HepG2 (cell line): ENCODE data around the gene RFFL. TPM values are rescaled to one million over a fixed set of nuclear protein-coding genes. Genes with fewer than 3 reads are reported as not detected.
A peak's percentile ranks its signal among the peaks of the same experiment; 100 is the strongest.

ENCODE experiments used
- FOXK1 ChIP-seq: sonication (generic); formaldehyde crosslinking; IDR thresholded peaks from 2 replicates; pipeline ENCODE4 v1.4.0; 2020; ENCODE audit warnings: low read depth, missing genetic modification reagents, borderline replicate concordance
- HCFC1 ChIP-seq: fragments of 150-350 bp; IDR thresholded peaks from 2 replicates; pipeline ENCODE4 v1.6.1; 2014; ENCODE audit warnings: low read depth, low read length
- MAFF ChIP-seq: IDR thresholded peaks from 2 replicates; pipeline ENCODE4 v1.6.1; 2011; ENCODE audit warnings: low read depth, low read length, improper control_type of control experiment
- TAF1 ChIP-seq: sonication (generic); formaldehyde crosslinking; IDR thresholded peaks from 2 replicates; pipeline ENCODE4 v1.4.0; 2020; ENCODE audit warnings: missing genetic modification reagents
- TBP ChIP-seq: sonication (generic); formaldehyde crosslinking; IDR thresholded peaks from 2 replicates; pipeline ENCODE4 v1.5.0; 2020; ENCODE audit warnings: missing genetic modification reagents
- ZNF230 ChIP-seq: sonication (generic); formaldehyde crosslinking; IDR thresholded peaks from 2 replicates; pipeline ENCODE4 v1.4.0; 2020; ENCODE audit warnings: mild to moderate bottlenecking, missing genetic modification reagents
- ZNF484 ChIP-seq: sonication (generic); formaldehyde crosslinking; IDR thresholded peaks from 2 replicates; pipeline ENCODE4 v1.5.1; 2020; ENCODE audit warnings: mild to moderate bottlenecking, low read depth, missing genetic modification reagents, borderline replicate concordance
- ZNF510 ChIP-seq: sonication (generic); formaldehyde crosslinking; IDR thresholded peaks from 2 replicates; pipeline ENCODE4 v1.4.0; 2020; ENCODE audit warnings: low read depth, mild to moderate bottlenecking, missing genetic modification reagents
- ZNF672 ChIP-seq: sonication (generic); formaldehyde crosslinking; IDR thresholded peaks from 2 replicates; pipeline ENCODE4 v1.8.1; 2022; ENCODE audit warnings: missing genetic modification reagents
- polyA plus RNA-seq, 8 experiments: library from polyadenylated mRNA; depleted of rRNA in 3 of 8; stranded (reverse) in 7 of 8; unstranded in 1 of 8; fragments of >200 nt; fragmentation: Illumina TruSeq in 4 of 8; extraction: Trizol in 4 of 8; gene quantifications; 2 replicates each; pipeline versions ENCODE4 v1.2.1 to v1.2.3, GENCODE V29; 2011 to 2016; ENCODE audit warnings: low read depth in 4 of 8, missing spikeins in 1 of 8, mixed read lengths in 1 of 8; ENCODE audit not compliant: insufficient read depth in 1 of 8
- total RNA-seq, 5 experiments: library from RNA; depleted of rRNA; stranded (reverse); fragments of >200 nt; fragmentation: Illumina TruSeq; extraction: Trizol; gene quantifications; 2 replicates each; pipeline ENCODE4 v1.2.3, GENCODE V29; 2016; ENCODE audit warnings: low read depth in 1 of 5
- TF ChIP-seq, protein P1 (sequence below): IDR thresholded peaks from 2 replicates; pipeline ENCODE4 v1.6.1; 2016; ENCODE audit warnings: mild to moderate bottlenecking, missing biosample characterization, missing genetic modification reagents
- TF ChIP-seq, protein P2 (sequence below): IDR thresholded peaks from 2 replicates; pipeline ENCODE4 v1.6.1; 2016; ENCODE audit warnings: missing genetic modification reagents, missing compliant biosample characterization
- TF ChIP-seq, protein P3 (sequence below): sonication (generic); formaldehyde crosslinking; IDR thresholded peaks from 2 replicates; pipeline ENCODE4 v1.4.0; 2020; ENCODE audit warnings: missing genetic modification reagents
- TF ChIP-seq, protein P4 (sequence below): sonication (generic); formaldehyde crosslinking; IDR thresholded peaks from 2 replicates; pipeline ENCODE4 v1.4.0; 2020; ENCODE audit warnings: mild to moderate bottlenecking, low read depth, missing genetic modification reagents
- TF ChIP-seq, protein P5 (sequence below): sonication (generic); formaldehyde crosslinking; IDR thresholded peaks from 2 replicates; pipeline ENCODE4 v1.4.0; 2020; ENCODE audit warnings: missing genetic modification reagents, borderline replicate concordance
- TF ChIP-seq, protein P6 (sequence below): sonication (generic); formaldehyde crosslinking; IDR thresholded peaks from 2 replicates; pipeline ENCODE4 v1.4.0; 2020; ENCODE audit warnings: missing genetic modification reagents
- TF ChIP-seq, protein P7 (sequence below): sonication (generic); formaldehyde crosslinking; IDR thresholded peaks from 2 replicates; pipeline ENCODE4 v1.8.0; 2022; ENCODE audit warnings: missing genetic modification reagents, mild to moderate bottlenecking, inconsistent platforms, borderline replicate concordance
- TF ChIP-seq, protein P8 (sequence below): sonication (generic); formaldehyde crosslinking; IDR thresholded peaks from 2 replicates; pipeline ENCODE4 v1.5.1; 2020; ENCODE audit warnings: mild to moderate bottlenecking, moderate library complexity, missing genetic modification reagents

RFFL gene
- total and polyA plus RNA-seq, 2 of the 13 experiments (the other 11 are each of a cell fraction or from before 2014, with no cell fraction given), result 24.3 to 48.6 TPM

DNA sequence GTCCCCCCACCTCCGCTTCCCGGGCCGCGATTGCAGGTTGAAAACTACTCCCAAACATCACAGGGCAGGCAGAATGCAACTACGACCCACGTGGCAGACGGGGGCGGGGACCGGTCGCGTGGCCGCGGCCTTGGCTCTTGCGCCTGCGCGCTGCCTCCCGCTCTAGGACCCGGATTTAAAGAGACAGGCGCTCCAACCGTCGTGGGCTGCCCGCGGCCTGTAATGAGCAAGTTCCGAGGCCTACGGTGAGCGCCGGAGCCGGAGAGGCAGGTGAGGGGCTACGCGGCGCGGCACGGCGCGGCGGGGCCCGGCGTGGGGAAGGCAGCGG is 83.2 kb downstream of the RFFL start, which contains the start of gene LIG3 (continued):
- TF ChIP-seq, protein P1, sequence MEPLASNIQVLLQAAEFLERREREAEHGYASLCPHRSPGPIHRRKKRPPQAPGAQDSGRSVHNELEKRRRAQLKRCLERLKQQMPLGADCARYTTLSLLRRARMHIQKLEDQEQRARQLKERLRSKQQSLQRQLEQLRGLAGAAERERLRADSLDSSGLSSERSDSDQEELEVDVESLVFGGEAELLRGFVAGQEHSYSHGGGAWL, result peak; percentile 93
- TF ChIP-seq ZNF230 (CRISPR knock-in tag), result no peak
- no peak for TF ChIP-seq MAFF
- no peak for TF ChIP-seq ZNF510 (CRISPR knock-in tag)
- TF ChIP-seq, protein P2, sequence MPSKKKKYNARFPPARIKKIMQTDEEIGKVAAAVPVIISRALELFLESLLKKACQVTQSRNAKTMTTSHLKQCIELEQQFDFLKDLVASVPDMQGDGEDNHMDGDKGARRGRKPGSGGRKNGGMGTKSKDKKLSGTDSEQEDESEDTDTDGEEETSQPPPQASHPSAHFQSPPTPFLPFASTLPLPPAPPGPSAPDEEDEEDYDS, result peak; percentile 72; the same call in 1 of the 2 replicates
- TF ChIP-seq, protein P3, sequence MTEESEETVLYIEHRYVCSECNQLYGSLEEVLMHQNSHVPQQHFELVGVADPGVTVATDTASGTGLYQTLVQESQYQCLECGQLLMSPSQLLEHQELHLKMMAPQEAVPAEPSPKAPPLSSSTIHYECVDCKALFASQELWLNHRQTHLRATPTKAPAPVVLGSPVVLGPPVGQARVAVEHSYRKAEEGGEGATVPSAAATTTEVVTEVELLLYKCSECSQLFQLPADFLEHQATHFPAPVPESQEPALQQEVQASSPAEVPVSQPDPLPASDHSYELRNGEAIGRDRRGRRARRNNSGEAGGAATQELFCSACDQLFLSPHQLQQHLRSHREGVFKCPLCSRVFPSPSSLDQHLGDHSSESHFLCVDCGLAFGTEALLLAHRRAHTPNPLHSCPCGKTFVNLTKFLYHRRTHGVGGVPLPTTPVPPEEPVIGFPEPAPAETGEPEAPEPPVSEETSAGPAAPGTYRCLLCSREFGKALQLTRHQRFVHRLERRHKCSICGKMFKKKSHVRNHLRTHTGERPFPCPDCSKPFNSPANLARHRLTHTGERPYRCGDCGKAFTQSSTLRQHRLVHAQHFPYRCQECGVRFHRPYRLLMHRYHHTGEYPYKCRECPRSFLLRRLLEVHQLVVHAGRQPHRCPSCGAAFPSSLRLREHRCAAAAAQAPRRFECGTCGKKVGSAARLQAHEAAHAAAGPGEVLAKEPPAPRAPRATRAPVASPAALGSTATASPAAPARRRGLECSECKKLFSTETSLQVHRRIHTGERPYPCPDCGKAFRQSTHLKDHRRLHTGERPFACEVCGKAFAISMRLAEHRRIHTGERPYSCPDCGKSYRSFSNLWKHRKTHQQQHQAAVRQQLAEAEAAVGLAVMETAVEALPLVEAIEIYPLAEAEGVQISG (CRISPR knock-in tag), result peak; percentile 72
- TF ChIP-seq, protein P4, sequence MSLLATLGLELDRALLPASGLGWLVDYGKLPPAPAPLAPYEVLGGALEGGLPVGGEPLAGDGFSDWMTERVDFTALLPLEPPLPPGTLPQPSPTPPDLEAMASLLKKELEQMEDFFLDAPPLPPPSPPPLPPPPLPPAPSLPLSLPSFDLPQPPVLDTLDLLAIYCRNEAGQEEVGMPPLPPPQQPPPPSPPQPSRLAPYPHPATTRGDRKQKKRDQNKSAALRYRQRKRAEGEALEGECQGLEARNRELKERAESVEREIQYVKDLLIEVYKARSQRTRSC, result no peak
- no peak for TF ChIP-seq TBP
- peak; percentile 72 for TF ChIP-seq TAF1 (CRISPR knock-in tag)
- TF ChIP-seq, protein P5, sequence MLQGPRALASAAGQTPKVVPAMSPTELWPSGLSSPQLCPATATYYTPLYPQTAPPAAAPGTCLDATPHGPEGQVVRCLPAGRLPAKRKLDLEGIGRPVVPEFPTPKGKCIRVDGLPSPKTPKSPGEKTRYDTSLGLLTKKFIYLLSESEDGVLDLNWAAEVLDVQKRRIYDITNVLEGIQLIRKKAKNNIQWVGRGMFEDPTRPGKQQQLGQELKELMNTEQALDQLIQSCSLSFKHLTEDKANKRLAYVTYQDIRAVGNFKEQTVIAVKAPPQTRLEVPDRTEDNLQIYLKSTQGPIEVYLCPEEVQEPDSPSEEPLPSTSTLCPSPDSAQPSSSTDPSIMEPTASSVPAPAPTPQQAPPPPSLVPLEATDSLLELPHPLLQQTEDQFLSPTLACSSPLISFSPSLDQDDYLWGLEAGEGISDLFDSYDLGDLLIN (CRISPR knock-in tag), result no peak
- TF ChIP-seq HCFC1, result 0 out of 2 replicates have a peak, but pooled peaks have one; percentile 29
- TF ChIP-seq, protein P6, sequence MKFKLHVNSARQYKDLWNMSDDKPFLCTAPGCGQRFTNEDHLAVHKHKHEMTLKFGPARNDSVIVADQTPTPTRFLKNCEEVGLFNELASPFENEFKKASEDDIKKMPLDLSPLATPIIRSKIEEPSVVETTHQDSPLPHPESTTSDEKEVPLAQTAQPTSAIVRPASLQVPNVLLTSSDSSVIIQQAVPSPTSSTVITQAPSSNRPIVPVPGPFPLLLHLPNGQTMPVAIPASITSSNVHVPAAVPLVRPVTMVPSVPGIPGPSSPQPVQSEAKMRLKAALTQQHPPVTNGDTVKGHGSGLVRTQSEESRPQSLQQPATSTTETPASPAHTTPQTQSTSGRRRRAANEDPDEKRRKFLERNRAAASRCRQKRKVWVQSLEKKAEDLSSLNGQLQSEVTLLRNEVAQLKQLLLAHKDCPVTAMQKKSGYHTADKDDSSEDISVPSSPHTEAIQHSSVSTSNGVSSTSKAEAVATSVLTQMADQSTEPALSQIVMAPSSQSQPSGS (CRISPR knock-in tag), result peak; percentile 60; the same call in 1 of the 2 replicates
- TF ChIP-seq ZNF672, result no peak
- TF ChIP-seq, protein P7, sequence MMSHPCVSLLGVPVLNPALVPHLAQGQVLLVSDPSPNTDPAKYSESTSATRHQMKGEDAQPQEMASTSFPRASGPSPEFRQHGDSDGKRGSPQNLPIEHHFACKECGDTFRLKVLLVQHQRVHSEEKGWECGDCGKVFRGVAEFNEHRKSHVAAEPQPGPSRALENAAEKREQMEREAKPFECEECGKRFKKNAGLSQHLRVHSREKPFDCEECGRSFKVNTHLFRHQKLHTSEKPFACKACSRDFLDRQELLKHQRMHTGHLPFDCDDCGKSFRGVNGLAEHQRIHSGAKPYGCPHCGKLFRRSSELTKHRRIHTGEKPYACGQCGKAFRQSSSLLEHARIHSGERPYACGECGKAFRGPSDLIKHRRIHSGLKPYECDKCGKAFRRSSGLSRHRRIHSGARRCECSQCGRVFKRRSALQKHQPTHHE, result no peak
- TF ChIP-seq, protein P8, sequence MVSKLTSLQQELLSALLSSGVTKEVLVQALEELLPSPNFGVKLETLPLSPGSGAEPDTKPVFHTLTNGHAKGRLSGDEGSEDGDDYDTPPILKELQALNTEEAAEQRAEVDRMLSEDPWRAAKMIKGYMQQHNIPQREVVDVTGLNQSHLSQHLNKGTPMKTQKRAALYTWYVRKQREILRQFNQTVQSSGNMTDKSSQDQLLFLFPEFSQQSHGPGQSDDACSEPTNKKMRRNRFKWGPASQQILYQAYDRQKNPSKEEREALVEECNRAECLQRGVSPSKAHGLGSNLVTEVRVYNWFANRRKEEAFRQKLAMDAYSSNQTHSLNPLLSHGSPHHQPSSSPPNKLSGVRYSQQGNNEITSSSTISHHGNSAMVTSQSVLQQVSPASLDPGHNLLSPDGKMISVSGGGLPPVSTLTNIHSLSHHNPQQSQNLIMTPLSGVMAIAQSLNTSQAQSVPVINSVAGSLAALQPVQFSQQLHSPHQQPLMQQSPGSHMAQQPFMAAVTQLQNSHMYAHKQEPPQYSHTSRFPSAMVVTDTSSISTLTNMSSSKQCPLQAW, result peak; percentile 65; the same call in 1 of the 2 replicates
- TF ChIP-seq ZNF484, result no peak
- peak; percentile 87; the same call in 1 of the 2 replicates for TF ChIP-seq FOXK1 (CRISPR knock-in tag)
